Stomach (tissue), 9 donors: ENCODE measurements around the gene CHD5. TPM values are rescaled to one million over a fixed set of nuclear protein-coding genes. Genes with fewer than 3 reads are reported as not detected.
A peak's percentile ranks its signal among the peaks of the same experiment; 100 is the strongest.

Experiments used
- DNase-seq, 2 donors: peaks; one replicate each; pipeline versions ENCODE4 v3.0.0 to v3.0.0-alpha.2; 2013 to 2019
- H3K27ac ChIP-seq, 5 donors: fragments of 200-600 bp in 4 of 5; sonication (generic) in 4 of 5; one replicate each; pipeline ENCODE4 v1.5.1; 2013 to 2019; ENCODE audit warnings: mild to moderate bottlenecking in 1 of 5, moderate library complexity in 1 of 5
- H3K27me3 ChIP-seq, 3 donors: fragments of 200-600 bp; sonication (generic); one replicate each; pipeline ENCODE4 v1.5.1; 2017 to 2019; ENCODE audit warnings: mixed run types in 1 of 3
- H3K36me3 ChIP-seq, 4 donors: fragments of 200-600 bp; sonication (generic); 1 replicate in 3 of 4; 2 replicates in 1 of 4; pipeline ENCODE4 v1.5.1; 2016 to 2019
- H3K4me1 ChIP-seq, 4 donors: fragments of 200-600 bp; sonication (generic); one replicate each; pipeline ENCODE4 v1.5.1; 2016 to 2019
- H3K4me3 ChIP-seq, 4 donors: fragments of 200-600 bp; sonication (generic) in 3 of 4; one replicate each; pipeline ENCODE4 v1.5.1; 2016 to 2019; ENCODE audit warnings: mild to moderate bottlenecking in 1 of 4
- H3K9me3 ChIP-seq, 4 donors: fragments of 200-600 bp; sonication (generic); one replicate each; pipeline ENCODE4 v1.5.1; 2016 to 2019
- CTCF ChIP-seq, 7 experiments: fragments of 450-650 bp in 4 of 7; fragments of 200-600 bp in 3 of 7; sonication (generic) in 3 of 7; IDR thresholded peaks; one replicate each; pipeline ENCODE4 v1.5.1; 2016 to 2019; ENCODE audit warnings: antibody characterized with exemption in 7 of 7, control low read depth in 2 of 7, mild to moderate bottlenecking in 1 of 7
- EP300 ChIP-seq: sonication (generic); formaldehyde crosslinking; IDR thresholded peaks from one replicate; pipeline ENCODE4 v1.6.1; 2017; ENCODE audit warnings: antibody characterized with exemption
- POLR2A ChIP-seq, 4 donors: fragments of 450-650 bp; IDR thresholded peaks; one replicate each; pipeline ENCODE4 v1.6.1; 2016; ENCODE audit warnings: antibody characterized with exemption in 4 of 4, control low read depth in 2 of 4, mild to moderate bottlenecking in 1 of 4, moderate library complexity in 1 of 4
- POLR2AphosphoS5 ChIP-seq, 3 donors: sonication (generic); formaldehyde crosslinking; IDR thresholded peaks; one replicate each; pipeline ENCODE4 v1.6.1; 2016; ENCODE audit warnings: antibody characterized with exemption in 3 of 3
- WGBS, 5 donors: extraction: QIAGEN DNeasy Blood & Tissue Kit in 3 of 5; methylation state at CpG; one replicate each; pipeline versions ENCODE4 v1.1.5 to v1.1.7; 2013 to 2018; 5-methylcytosine and 5-hydroxymethylcytosine counted together
- intact Hi-C: fragments of 100-400 bp; cut with DNase I; formaldehyde crosslinking; loops from one replicate; pipeline ENCODE4 v1.15.1; 2023; ENCODE audit warnings: low total_unique reads
- polyA plus RNA-seq, 3 donors: library from polyadenylated mRNA; stranded (reverse); fragments of 200-250 nt; gene quantifications; one replicate each; pipeline ENCODE4 v1.2.3, GENCODE V29; 2013
- total RNA-seq, 5 donors: library from RNA; depleted of rRNA; stranded (reverse); fragments of >200 nt; gene quantifications; one replicate each; pipeline versions ENCODE4 v1.1.0 to v1.2.3, GENCODE V29; 2014 to 2016
- donor health status: healthy with polysubstance abuse.
- donor health status: Bipolar disorder and iron deficiency.
- donor health status: healthy.

CHD5 gene
- total and polyA plus RNA-seq, 8 donors = 0.06 to 0.92 (median 0.29) TPM; not detected in 1

- Histone ChIP-seq H3K27ac (no peak overlapping the region), H3K36me3 (no peaks in the 10 kb centered on the region), H3K27me3 (peaks cover 0 to 45% (median 6%) of the 10 kb centered on the region in 3 donors), H3K4me1 (peaks cover 6 to 12% (median 9%) of the 10 kb centered on the region in 4 donors), H3K9me3 (peaks cover 0 to 11% (median 8%) of the 10 kb centered on the region in 4 donors), H3K4me3 (no peak overlapping the region)
- 12 to 23% (median 20%) methylated on average over 23 to 40 of the region's 41 CpGs for WGBS, 5 donors
- peak; percentile 63 to 89 for DNase-seq
- TF ChIP-seq POLR2A (IDR thresholded peaks at IDR 0.05) (no peak), CTCF (IDR thresholded peaks at IDR 0.05) (no peak), EP300 (no peak)
- intact Hi-C loops = no loop called here
Measured at GRCh38 chr1:6127587-6128163, 52.4 kb downstream of the CHD5 start.

GRCh38 chr1:6126521-6127067, 53.5 kb downstream of the CHD5 start:
- H3K9me3 ChIP-seq = peaks cover 0 to 2% (median under 1%) of the 10 kb centered on the region in 4 donors
- peaks cover 0 to 45% (median 6%) of the 10 kb centered on the region in 3 donors for H3K27me3 ChIP-seq
- no peak for DNase-seq
- H3K4me3 ChIP-seq = no peak overlapping the region
- peaks cover 6 to 12% (median 9%) of the 10 kb centered on the region in 4 donors for H3K4me1 ChIP-seq
- WGBS, 5 donors = 79 to 91% (median 86%) methylated on average over 16 of the region's 16 CpGs
- no peaks in the 10 kb centered on the region for H3K36me3 ChIP-seq
- intact Hi-C loops = no loop called here
- no peak overlapping the region for H3K27ac ChIP-seq
- TF ChIP-seq EP300 = no peak
- no peak for TF ChIP-seq POLR2AphosphoS5 (IDR thresholded peaks at IDR 0.05)
- no peak for TF ChIP-seq POLR2A (IDR thresholded peaks at IDR 0.05)
- no peak for TF ChIP-seq CTCF (IDR thresholded peaks at IDR 0.05)

- WGBS, 5 donors = 75 to 89% (median 78%) methylated on average over 9 to 13 of the region's 13 CpGs
- H3K27ac ChIP-seq = no peak overlapping the region
- no peak overlapping the region for H3K4me3 ChIP-seq
- H3K4me1 ChIP-seq = peaks cover 6 to 12% (median 9%) of the 10 kb centered on the region in 4 donors
- H3K27me3 ChIP-seq = peaks cover 0 to 45% (median 6%) of the 10 kb centered on the region in 3 donors
- intact Hi-C loops = no loop called here
- no peaks in the 10 kb centered on the region for H3K36me3 ChIP-seq
- H3K9me3 ChIP-seq = no peaks in the 10 kb centered on the region
- no peak for DNase-seq
- TF ChIP-seq CTCF (IDR thresholded peaks at IDR 0.05) (no peak), EP300 (no peak), POLR2AphosphoS5 (IDR thresholded peaks at IDR 0.05) (no peak), POLR2A (IDR thresholded peaks at IDR 0.05) (no peak)
Measured at GRCh38 chr1:6126028-6126427, 54.1 kb downstream of the CHD5 start.

GRCh38 chr1:6125366-6125765, 54.8 kb downstream of the CHD5 start:
- peaks cover 0 to 45% (median 6%) of the 10 kb centered on the region in 3 donors for H3K27me3 ChIP-seq
- no peak for TF ChIP-seq POLR2AphosphoS5 (IDR thresholded peaks at IDR 0.05)
- no peak for TF ChIP-seq CTCF (IDR thresholded peaks at IDR 0.05)
- no peak for TF ChIP-seq POLR2A (IDR thresholded peaks at IDR 0.05)
- no peak for TF ChIP-seq EP300
- 64 to 79% (median 69%) methylated on average over 4 to 15 of the region's 15 CpGs for WGBS, 5 donors
- no peaks in the 10 kb centered on the region for H3K9me3 ChIP-seq
- no peak overlapping the region for H3K4me3 ChIP-seq
- intact Hi-C loops = no loop called here
- peaks cover 6 to 12% (median 9%) of the 10 kb centered on the region in 4 donors for H3K4me1 ChIP-seq
- no peaks in the 10 kb centered on the region for H3K36me3 ChIP-seq
- no peak for DNase-seq
- no peak overlapping the region for H3K27ac ChIP-seq
